GM21619 (cell line): ENCODE results near the gene FTO.
"Not testable (repeated sequence)": the region's sequence is repeated elsewhere in the genome, so short reads cannot be mapped to it uniquely, and the experiment has no call there.

Source experiments
- ATAC-seq: cut with Tn5 transposase; IDR thresholded peaks from one replicate; pipeline ENCODE4 v1.9.1; 2021; ENCODE audit not compliant: unreplicated experiment

Gene FTO

DNA sequence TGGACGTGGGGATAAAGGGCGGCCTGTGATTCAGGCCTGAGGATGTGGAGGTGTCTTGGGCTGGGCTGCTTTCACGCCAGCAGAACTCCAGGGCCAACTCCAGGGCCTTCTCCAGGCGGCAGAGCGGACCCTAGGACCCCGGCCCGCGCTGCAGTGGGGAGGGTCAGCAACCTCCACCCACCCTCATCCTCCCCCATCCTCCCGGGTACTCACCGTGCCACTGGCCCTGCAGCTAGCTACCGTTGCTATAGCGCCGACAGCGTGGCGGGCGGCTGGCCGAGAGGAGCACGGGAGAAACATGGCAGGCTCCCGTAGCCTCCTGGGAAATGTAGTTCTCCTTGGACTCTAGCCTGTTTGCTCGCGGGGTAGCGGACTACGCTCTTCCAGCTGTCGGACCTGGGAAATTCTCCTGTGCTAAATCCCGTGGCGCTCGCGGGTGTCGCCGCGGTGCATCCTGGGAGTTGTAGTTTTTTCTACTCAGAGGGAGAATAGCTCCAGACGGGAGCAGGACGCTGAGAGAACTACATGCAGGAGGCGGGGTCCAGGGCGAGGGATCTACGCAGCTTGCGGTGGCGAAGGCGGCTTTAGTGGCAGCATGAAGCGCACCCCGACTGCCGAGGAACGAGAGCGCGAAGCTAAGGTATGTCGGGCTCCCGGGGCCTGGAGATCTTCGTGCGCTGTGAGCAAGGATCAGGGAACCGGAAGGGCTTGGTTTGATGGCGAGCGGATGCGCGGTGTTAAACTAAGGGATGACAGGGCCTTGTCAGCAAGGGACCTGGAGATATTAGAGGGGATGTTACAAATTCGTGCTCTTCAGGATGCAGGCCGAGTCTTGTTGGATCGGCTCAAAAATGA lies at the start of gene FTO, which contains the start of gene RPGRIP1L:
TSS of gene FTO (plus strand) at position 567 of the 855 bp plus-strand sequence.
TSS of gene RPGRIP1L (minus strand) at position 270 of the 855 bp plus-strand sequence. CDS start 3,136 bp downstream, outside the sequence.
- ATAC-seq: peak; percentile 99

GRCh38 chr16:53654946-53655345 lies 49.0 kb upstream of the FTO start:
- no peak for ATAC-seq

- no peak for ATAC-seq
These were observed 41.9 kb upstream of the FTO start for GRCh38 chr16:53662072-53662471.

DNA sequence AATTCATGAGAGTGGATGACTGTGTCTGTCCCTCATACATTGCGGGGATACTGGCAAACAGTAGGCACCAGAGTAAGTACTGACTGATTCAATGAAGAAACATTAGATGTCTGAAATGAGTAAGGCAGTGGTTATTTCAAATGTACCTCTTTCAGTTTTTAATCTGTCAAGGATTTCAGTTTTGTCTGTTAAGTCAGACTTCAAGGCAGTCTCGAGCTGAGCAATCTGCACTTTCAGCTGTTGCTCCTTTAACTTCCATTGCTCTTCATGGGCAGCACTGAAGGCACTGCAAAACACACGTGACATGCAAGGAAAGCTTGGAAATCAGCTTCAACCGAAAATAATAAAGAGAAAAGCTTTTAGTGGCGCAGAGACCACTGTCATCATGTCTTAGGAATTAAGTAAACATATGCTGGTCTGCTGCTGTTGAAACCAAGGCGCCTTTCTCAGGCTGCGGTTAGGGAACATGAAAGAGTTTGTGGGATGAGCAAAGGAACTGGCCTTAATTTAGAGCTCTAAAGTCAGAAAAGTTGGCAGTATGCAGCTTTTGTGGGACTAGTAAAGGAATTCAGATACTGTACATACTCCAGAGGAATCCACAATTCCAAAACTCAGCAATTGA lies 39.1 kb upstream of the FTO start:
- ATAC-seq: peak; percentile 85

DNA sequence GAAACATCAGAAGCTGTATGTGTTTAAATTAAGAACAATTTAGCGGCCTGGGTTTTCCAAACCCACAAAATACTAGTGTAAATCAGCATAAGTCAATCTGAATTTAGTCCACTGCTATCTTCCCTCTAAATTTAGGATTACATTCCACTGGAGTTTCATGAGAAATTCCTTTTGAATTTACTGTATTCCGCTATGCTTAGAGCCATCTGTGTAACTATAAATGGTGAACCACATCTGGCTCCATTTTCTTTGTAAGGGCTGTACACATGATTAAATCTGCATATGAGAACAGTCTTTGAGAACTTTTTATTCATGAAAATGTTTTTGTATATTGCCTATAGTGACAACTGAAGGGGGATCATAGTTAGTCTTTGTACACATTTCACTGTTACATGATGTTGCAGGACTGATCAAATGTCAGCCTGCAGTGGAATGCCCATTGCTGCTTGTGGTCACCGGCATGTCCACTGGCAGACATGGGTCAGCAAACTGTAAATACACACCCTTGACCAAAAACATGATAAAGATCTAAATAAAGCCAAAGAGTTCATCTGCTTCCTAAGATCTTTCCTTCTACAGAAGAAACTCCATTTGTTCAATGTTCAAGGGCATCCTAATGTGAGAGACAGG lies 37.1 kb upstream of the FTO start:
- no peak for ATAC-seq

- no peak for ATAC-seq
These were observed 35.1 kb upstream of the FTO start for GRCh38 chr16:53668869-53669268.

DNA sequence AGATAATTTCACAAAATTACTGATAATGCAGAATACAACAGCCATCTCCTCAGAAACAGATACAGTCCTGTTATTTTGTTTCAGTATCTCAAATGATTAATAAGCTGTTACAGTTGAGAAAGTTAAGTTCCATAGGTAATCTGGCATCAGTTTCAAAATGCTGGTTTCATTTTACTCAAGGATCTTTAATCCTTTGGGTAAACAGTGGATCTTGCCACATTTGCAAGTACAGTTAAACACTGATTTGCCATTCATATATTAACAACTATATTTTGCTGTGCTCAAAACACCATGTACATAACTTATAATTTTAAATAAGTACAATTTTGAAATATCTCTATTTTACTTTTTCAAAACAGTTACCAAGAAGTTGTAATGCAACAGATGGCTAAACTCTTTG lies 31.5 kb upstream of the FTO start:
- ATAC-seq: no peak

DNA sequence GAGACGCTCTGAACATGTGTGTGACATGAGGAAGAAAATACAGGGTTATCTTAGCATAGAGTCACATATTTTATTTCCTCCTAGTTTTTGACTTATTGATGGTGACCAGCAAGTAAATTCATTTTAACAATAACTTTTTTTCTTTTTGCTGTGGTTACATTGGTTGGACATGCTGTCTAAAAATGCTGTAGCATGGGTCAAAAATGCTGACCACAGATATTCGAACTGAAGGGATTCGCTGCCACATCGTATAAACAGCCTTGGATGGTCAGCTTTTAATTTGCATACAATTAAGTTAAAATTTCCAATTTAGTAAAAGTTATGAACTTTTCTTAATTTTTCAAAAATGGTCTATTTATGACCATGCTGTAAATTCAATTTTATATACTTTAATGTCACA lies 30.8 kb upstream of the FTO start:
- ATAC-seq: no peak

- no peak for ATAC-seq
These were observed 25.8 kb upstream of the FTO start for GRCh38 chr16:53678155-53678554.

GRCh38 chr16:53678756-53679343 lies 25.1 kb upstream of the FTO start:
- no peak for ATAC-seq

GRCh38 chr16:53680756-53681155 lies 23.2 kb upstream of the FTO start:
- no peak for ATAC-seq

GRCh38 chr16:53681354-53681753 lies 22.6 kb upstream of the FTO start:
- no peak for ATAC-seq

GRCh38 chr16:53685334-53685733 lies 18.6 kb upstream of the FTO start:
- ATAC-seq: not testable (repeated sequence)

DNA sequence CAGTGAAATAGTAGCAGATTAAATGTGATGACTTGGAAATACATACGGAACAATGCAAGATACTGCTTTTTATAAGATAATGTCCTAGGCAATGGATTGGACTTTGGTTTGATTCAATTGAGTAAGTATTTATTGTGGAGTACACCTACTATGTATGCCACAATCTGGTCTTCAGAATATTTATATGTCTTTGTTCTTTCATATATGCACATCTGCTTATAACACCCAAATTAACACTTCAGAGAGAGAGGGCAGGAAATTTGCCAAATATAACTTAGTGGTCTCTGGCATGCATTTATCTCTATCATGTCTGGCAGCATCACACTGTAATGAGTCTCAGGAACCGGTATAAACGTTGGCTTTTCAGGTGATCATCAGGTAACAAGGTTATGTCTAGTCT lies 17.2 kb upstream of the FTO start:
- ATAC-seq: no peak

DNA sequence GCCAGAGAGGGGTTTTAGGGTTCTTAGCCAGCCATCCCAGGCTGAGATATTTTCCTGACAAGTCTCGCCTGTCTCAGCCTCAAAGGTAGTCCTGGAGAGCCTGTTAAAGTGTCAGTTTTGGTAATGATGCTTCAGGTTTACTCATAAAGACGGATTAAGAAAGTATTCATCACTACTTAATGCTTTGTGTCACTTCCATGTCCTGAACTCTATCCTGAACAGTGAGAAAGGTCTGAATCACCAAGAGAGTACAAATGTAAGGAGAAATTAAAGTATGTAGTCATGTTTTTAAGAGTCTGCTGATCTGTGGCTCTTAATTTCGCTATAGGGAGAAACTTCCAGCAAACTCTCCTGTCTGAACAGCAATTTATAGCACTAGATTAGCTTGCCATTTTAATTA lies 14.3 kb upstream of the FTO start:
- no peak for ATAC-seq

GRCh38 chr16:53690771-53691170 lies 13.2 kb upstream of the FTO start:
- no peak for ATAC-seq

DNA sequence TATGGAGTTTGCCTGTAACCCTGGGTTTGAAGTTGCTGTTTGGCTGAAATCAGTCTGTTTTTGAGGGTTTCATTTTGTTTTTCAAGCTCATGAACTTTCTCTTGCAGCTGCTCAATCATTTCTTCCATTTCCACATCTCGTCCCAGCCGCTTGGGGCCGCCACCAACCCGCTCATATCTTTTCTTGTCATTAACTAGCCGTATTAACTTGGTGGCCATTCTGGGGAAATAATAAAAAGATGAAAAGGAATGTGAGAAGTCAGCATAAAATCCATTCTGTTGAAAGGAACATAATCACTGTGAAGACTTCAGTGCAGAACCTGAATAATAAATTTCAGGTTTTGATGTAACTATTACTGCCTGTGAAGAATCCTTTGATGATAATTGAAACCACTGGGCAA lies 11.8 kb upstream of the FTO start:
- no peak for ATAC-seq

DNA sequence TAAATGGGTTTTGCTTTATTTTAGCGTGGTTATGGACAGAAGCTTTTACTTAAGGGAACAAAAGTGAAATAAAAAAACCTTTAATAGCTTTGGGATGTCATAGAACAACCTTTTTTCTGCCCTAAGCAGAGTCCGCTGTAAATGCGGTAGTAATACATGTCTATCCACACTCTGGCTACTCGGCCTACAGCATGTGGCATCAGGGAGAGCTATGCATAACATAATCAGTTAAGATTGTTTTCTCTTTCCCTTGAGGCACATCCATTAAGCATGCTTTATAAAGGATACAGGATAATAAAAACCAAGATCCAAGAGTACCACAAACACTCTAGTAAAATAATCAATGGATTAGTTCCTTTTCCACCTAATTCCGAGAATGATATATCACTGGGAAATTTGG lies 10.6 kb upstream of the FTO start:
- no peak for ATAC-seq

DNA sequence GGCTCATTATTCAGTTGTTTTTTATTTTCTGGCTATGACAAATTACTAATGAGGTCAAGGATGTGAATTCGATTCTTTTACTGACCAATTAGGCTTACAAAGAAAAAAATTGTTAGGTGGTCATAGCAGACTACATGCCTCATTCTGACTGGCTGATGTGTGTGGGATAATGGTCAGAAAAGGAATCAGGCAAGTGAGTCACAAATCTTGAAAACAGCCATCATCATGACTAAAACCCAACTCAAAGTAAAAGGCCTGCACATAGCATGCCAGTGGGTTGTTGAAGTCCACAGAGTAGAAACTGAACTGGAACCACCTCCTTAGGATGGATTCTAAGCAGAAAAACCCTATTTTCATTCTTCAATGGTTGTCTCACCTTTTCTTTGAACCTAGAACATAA lies 8.9 kb upstream of the FTO start:
- no peak for ATAC-seq

DNA sequence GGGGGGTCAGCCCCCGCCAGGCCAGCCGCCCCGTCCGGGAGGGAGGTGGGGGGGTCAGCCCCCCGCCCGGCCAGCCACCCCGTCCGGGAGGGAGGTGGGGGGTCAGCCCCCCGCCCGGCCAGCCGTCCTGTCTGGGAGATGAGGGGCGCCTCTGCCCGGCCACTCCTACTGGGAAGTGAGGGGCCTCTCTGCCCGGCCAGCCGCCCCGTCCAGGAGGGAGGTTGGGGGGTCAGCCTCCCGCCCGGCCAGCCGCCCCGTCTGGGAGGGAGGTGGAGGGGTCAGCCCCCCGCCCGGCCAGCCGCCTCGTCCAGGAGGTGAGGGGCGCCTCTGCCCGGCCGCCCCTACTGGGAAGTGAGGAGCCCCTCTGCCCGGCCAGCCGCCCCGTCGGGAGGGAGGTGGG lies 5.7 kb upstream of the FTO start:
- not testable (repeated sequence) for ATAC-seq

GRCh38 chr16:53704445-53704813 lies 473 bp downstream of the FTO start:
- ATAC-seq: no peak

DNA sequence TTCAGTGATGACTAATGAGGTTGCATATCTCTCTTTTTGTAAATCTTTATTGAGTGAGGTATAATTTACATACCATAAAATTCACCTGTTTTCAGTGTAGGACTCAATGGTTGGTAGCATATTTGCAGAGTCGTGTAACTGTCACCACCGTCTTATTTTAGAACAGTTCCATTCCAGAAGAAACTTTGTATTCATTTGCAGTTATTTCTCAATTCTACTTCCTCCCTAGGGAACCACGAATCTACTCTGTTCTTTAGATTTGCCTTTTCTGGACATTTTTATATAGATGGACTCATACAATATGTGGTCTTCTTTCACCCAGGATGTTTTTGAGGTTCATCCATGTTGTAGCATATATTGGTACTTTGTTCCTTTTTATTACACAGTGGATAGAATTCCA lies 3.7 kb downstream of the FTO start:
- ATAC-seq: no peak
